Cardiac fibroblast (primary cell): ENCODE measurements around the gene SURF1.
A peak's percentile ranks its signal among the peaks of the same experiment; 100 is the strongest.

Experiments
- DNase-seq, 2 donors: peaks; one replicate each; pipeline versions ENCODE4 v3.0.0 to v3.0.0-alpha.2; 2010; ENCODE audit warnings: low read depth in 2 of 2
- H3K4me3 ChIP-seq, 2 donors: replicated peaks in 1 of 2; 1 replicate in 1 of 2; 2 replicates in 1 of 2; pipeline ENCODE4 v1.5.1; 2011; ENCODE audit warnings: low read depth in 2 of 2, low read length in 2 of 2, mild to moderate bottlenecking in 2 of 2, moderate library complexity in 1 of 2
- TF ChIP-seq, protein P1 (sequence below): IDR thresholded peaks from one replicate; pipeline ENCODE4 v1.5.1; 2011; ENCODE audit warnings: low read depth, mild to moderate bottlenecking, low read length, inconsistent platforms

Gene SURF1

DNA sequence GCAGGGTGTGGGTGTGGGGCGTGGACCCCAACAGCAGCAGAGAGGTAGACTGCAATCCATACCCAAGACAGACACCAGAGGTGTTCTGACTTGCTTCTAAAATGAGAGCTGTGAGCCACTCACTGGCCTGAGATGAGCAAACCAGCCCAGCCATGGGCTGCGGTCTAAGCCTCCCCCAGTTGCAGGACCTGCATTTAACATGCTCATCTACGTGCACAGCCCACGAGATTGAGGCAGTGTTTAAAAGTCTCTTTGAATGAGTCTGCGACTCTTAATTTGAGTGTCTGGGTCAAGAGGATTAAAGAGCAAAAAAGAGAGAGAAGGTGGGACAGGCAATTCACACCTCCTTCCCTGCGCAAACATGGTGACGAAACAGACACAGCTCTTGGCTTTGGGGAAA, 13.6 kb upstream of the SURF1 start:
- no peak overlapping the region for H3K4me3 ChIP-seq
- TF ChIP-seq, protein P1, sequence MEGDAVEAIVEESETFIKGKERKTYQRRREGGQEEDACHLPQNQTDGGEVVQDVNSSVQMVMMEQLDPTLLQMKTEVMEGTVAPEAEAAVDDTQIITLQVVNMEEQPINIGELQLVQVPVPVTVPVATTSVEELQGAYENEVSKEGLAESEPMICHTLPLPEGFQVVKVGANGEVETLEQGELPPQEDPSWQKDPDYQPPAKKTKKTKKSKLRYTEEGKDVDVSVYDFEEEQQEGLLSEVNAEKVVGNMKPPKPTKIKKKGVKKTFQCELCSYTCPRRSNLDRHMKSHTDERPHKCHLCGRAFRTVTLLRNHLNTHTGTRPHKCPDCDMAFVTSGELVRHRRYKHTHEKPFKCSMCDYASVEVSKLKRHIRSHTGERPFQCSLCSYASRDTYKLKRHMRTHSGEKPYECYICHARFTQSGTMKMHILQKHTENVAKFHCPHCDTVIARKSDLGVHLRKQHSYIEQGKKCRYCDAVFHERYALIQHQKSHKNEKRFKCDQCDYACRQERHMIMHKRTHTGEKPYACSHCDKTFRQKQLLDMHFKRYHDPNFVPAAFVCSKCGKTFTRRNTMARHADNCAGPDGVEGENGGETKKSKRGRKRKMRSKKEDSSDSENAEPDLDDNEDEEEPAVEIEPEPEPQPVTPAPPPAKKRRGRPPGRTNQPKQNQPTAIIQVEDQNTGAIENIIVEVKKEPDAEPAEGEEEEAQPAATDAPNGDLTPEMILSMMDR = no peak
- DNase-seq = no peak

GRCh38 chr9:133369422-133369821, 13.1 kb upstream of the SURF1 start:
- no peak overlapping the region for H3K4me3 ChIP-seq
- TF ChIP-seq, protein P1 = no peak
- DNase-seq = no peak

DNA sequence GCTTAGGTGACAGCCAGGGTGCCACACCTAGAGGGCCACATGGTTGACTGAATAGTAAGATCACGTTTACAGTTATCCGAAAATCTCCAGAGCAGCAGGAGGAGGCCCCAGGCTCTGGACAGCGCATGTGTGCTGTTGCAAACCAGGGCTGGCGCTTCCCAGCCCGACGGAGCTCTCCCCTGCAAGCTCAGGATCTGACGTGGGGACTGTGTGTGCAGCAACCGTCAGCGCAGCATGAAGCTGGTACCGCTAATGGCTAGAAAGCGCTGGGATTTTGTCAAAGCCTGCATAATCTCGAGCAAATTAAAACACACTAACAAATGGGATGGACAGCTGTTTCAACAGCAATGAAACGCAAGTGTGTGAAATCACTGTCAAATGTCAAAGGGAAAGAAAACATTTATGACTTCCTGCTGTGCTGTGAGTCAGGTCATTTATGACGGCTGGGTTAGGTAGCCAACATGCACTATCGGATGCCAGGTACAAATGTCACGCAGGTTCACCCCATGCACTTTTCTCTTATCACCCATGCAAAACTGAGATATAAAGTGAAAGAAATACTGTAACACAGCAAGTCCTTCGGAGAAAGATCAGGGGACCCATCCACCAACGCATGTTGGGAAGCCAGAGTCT, 12.1 kb upstream of the SURF1 start:
- TF ChIP-seq, protein P1 = no peak
- DNase-seq = peak in 1 of 2 donors; percentile 25
- H3K4me3 ChIP-seq = no peak overlapping the region

- TF ChIP-seq, protein P1 = no peak
- DNase-seq = no peak
- H3K4me3 ChIP-seq = no peak overlapping the region
These were observed 11.5 kb upstream of the SURF1 start for GRCh38 chr9:133367778-133368177.

DNA sequence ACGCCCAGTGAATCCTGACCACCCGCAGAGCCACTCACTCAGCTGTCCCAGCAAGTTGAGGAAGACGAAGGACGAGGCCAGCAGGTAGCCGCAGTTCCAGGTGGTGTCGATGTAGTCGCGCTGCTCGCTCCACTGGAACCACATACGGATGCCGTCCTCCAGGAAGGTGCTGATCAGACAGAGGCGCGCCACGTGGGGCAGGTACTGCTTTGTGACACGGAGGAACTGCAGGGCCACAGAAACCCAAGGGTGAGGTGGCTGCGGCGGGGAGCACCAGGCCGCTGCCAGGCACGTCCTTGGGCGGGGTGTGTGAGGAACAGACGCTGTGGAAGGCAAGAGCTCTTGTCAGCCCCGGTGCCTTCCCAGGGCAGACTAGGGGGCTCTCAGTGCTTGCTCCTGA, 10.9 kb upstream of the SURF1 start:
- H3K4me3 ChIP-seq = no peak overlapping the region
- no peak for DNase-seq
- TF ChIP-seq, protein P1 = no peak

- no peak for DNase-seq
- TF ChIP-seq, protein P1 = no peak
- no peak overlapping the region for H3K4me3 ChIP-seq
These were observed 10.1 kb upstream of the SURF1 start for GRCh38 chr9:133366435-133366834.
